Esophagus squamous epithelium (tissue), 5 donors: ENCODE results near the gene GPAT3. TPM values are rescaled to one million over a fixed set of nuclear protein-coding genes. Genes with fewer than 3 reads are reported as not detected.

ENCODE experiments used
- DNase-seq: peaks from one replicate; lab custom pipeline; 2025; lab: John Stamatoyannopoulos, UW
- H3K27ac ChIP-seq, 4 donors: fragments of 200-600 bp; sonication (generic); one replicate each; pipeline ENCODE4 v1.5.1; 2016 to 2019; ENCODE audit warnings: mild to moderate bottlenecking in 1 of 4
- H3K27me3 ChIP-seq, 4 donors: fragments of 200-600 bp; sonication (generic); 1 replicate in 3 of 4; 2 replicates in 1 of 4; pipeline versions ENCODE4 v1.5.1 to v1.6.0; 2017 to 2021; ENCODE audit warnings: antibody characterized with exemption in 1 of 4
- H3K36me3 ChIP-seq, 3 donors: fragments of 200-600 bp; sonication (generic); one replicate each; pipeline ENCODE4 v1.5.1; 2016 to 2019
- H3K4me1 ChIP-seq, 3 donors: fragments of 200-600 bp; sonication (generic); one replicate each; pipeline ENCODE4 v1.5.1; 2017 to 2019
- H3K4me3 ChIP-seq, 4 donors: fragments of 200-600 bp; sonication (generic); 1 replicate in 3 of 4; 2 replicates in 1 of 4; pipeline ENCODE4 v1.5.1; 2016 to 2019; ENCODE audit warnings: mild to moderate bottlenecking in 2 of 4, moderate library complexity in 1 of 4
- H3K9me3 ChIP-seq, 3 donors: fragments of 200-600 bp; sonication (generic); one replicate each; pipeline ENCODE4 v1.5.1; 2016 to 2019
- CTCF ChIP-seq, 6 experiments: fragments of 450-650 bp in 4 of 6; fragments of 200-600 bp in 2 of 6; sonication (generic) in 2 of 6; IDR thresholded peaks; one replicate each; pipeline ENCODE4 v1.5.1; 2016 to 2019; ENCODE audit warnings: antibody characterized with exemption in 6 of 6, mild to moderate bottlenecking in 4 of 6, moderate library complexity in 4 of 6
- POLR2A ChIP-seq, 4 donors: fragments of 450-650 bp; IDR thresholded peaks; one replicate each; pipeline ENCODE4 v1.6.1; 2017; ENCODE audit warnings: antibody characterized with exemption in 4 of 4, mild to moderate bottlenecking in 4 of 4, moderate library complexity in 3 of 4
- WGBS, 2 donors: methylation state at CpG; one replicate each; pipeline ENCODE4 v1.1.5; 2018; 5-methylcytosine and 5-hydroxymethylcytosine counted together
- intact Hi-C: fragments of 100-400 bp; cut with DNase I; formaldehyde crosslinking; loops from one replicate; pipeline ENCODE4 v1.15.0; 2022
- total RNA-seq, 4 donors: library from RNA; depleted of rRNA; stranded (reverse); fragments of >200 nt; gene quantifications; one replicate each; pipeline ENCODE4 v1.1.0, GENCODE V29; 2016
- donor health status: DM: yes; HTN: yes; CAD: no.

GPAT3 gene
- total RNA-seq, 4 donors from 2014 or later: 3.3 to 7.2 (median 4.2) TPM

GRCh38 chr4:83585982-83586508 is 50.1 kb downstream of the GPAT3 start:
- TF ChIP-seq POLR2A (IDR thresholded peaks at IDR 0.05) (no peak), CTCF (IDR thresholded peaks at IDR 0.05) (no peak)
- 76 to 82% methylated on average over 6 of the region's 6 CpGs for WGBS, 2 donors
- Histone ChIP-seq H3K36me3 (no peaks in the 10 kb centered on the region), H3K9me3 (no peaks in the 10 kb centered on the region), H3K4me1 (peaks cover 0 to 7% (median 3%) of the 10 kb centered on the region in 3 donors), H3K27me3 (no peaks in the 10 kb centered on the region), H3K27ac (no peak overlapping the region), H3K4me3 (no peak overlapping the region)
- DNase-seq: no peak
- intact Hi-C loops: no loop called here

GRCh38 chr4:83589279-83589678 is 53.4 kb downstream of the GPAT3 start:
- Histone ChIP-seq H3K4me3 (no peak overlapping the region), H3K36me3 (no peaks in the 10 kb centered on the region), H3K9me3 (no peaks in the 10 kb centered on the region), H3K27ac (no peak overlapping the region), H3K4me1 (no peaks in the 10 kb centered on the region), H3K27me3 (no peaks in the 10 kb centered on the region)
- TF ChIP-seq POLR2A (IDR thresholded peaks at IDR 0.05) (no peak), CTCF (IDR thresholded peaks at IDR 0.05) (no peak)
- 69 to 71% methylated on average over 3 of the region's 3 CpGs for WGBS, 2 donors
- intact Hi-C loops: no loop called here
- DNase-seq: no peak

GRCh38 chr4:83591056-83591455 is 55.1 kb downstream of the GPAT3 start:
- intact Hi-C loops: no loop called here
- Histone ChIP-seq H3K27ac (no peak overlapping the region), H3K9me3 (no peaks in the 10 kb centered on the region), H3K4me3 (no peak overlapping the region), H3K27me3 (no peaks in the 10 kb centered on the region), H3K4me1 (no peaks in the 10 kb centered on the region), H3K36me3 (no peaks in the 10 kb centered on the region)
- TF ChIP-seq CTCF (IDR thresholded peaks at IDR 0.05): no peak
- TF ChIP-seq POLR2A (IDR thresholded peaks at IDR 0.05): no peak
- DNase-seq: no peak
- WGBS, 2 donors: 80 to 90% methylated on average over 4 of the region's 4 CpGs

- no peak overlapping the region for H3K4me3 ChIP-seq
- H3K27ac ChIP-seq: no peak overlapping the region
- TF ChIP-seq CTCF (IDR thresholded peaks at IDR 0.05) (no peak), POLR2A (IDR thresholded peaks at IDR 0.05) (no peak)
- H3K9me3 ChIP-seq: no peaks in the 10 kb centered on the region
- WGBS, 2 donors: 82 to 89% methylated on average over 1 of the region's 1 CpG
- H3K36me3 ChIP-seq: no peaks in the 10 kb centered on the region
- no peak for DNase-seq
- intact Hi-C loops: no loop called here
- no peaks in the 10 kb centered on the region for H3K27me3 ChIP-seq
- H3K4me1 ChIP-seq: no peaks in the 10 kb centered on the region
Measured at GRCh38 chr4:83591730-83592129, 55.8 kb downstream of the GPAT3 start.

GRCh38 chr4:83599183-83599582 is 63.3 kb downstream of the GPAT3 start:
- no peak for TF ChIP-seq CTCF (IDR thresholded peaks at IDR 0.05)
- H3K27ac ChIP-seq: no peak overlapping the region
- DNase-seq: no peak
- no peak overlapping the region for H3K4me3 ChIP-seq
- no peaks in the 10 kb centered on the region for H3K4me1 ChIP-seq
- H3K36me3 ChIP-seq: no peaks in the 10 kb centered on the region
- 0% methylated on average over 1 of the region's 1 CpG; no CpG with 5 or more reads in 1 of the 2 donors for WGBS, 2 donors
- intact Hi-C loops: no loop called here
- H3K27me3 ChIP-seq: no peaks in the 10 kb centered on the region
- no peaks in the 10 kb centered on the region for H3K9me3 ChIP-seq
